K562 treated with DMSO at 1 percent for 24 hours (cell line): ENCODE measurements around the gene CRISP1. TPM values are rescaled to one million over a fixed set of nuclear protein-coding genes. Genes with fewer than 3 reads are reported as not detected.

Experiments
- total RNA-seq: library from RNA; unstranded; fragments of 300-600 nt; gene quantifications from 2 replicates; pipeline ENCODE4 v1.2.3, GENCODE V29; 2022; ENCODE audit warnings: low read depth; ENCODE audit not compliant: insufficient read depth

Gene CRISP1, protein sequence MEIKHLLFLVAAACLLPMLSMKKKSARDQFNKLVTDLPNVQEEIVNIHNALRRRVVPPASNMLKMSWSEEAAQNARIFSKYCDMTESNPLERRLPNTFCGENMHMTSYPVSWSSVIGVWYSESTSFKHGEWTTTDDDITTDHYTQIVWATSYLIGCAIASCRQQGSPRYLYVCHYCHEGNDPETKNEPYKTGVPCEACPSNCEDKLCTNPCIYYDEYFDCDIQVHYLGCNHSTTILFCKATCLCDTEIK
- total RNA-seq, result not detected in 2 replicates

GRCh38 chr6:49866485-49866943, at the start of gene CRISP1:
CRISP1 (minus strand) TSS chr6:49866535; CDS start chr6:49857400, 9,135 bp downstream.

GRCh38 chr6:49787176-49787575, 79.2 kb downstream of the CRISP1 start, which contains the start of gene PGK2:
PGK2 (minus strand) TSS chr6:49787285; CDS start chr6:49787187, 98 bp downstream.

Other genes starting within 250 kb of the CRISP1 start
- 99.7 and 108 TPM in 2 replicates for gene RHAG, start 229.7 kb downstream of the CRISP1 start, total RNA-seq
- gene CRISP2, start 153.0 kb downstream of the CRISP1 start, total RNA-seq, result not detected in 2 replicates
- gene CRISP3, start 122.1 kb downstream of the CRISP1 start, total RNA-seq, result 0.39 and 1.7 TPM in 2 replicates
- gene PGK2, start 79.2 kb downstream of the CRISP1 start, total RNA-seq, result not detected in 2 replicates
- not detected in 2 replicates for gene DEFB114, start 97.6 kb upstream of the CRISP1 start, total RNA-seq
- not detected in 2 replicates for gene DEFB113, start 103.1 kb upstream of the CRISP1 start, total RNA-seq
- gene DEFB110, start 155.5 kb upstream of the CRISP1 start, total RNA-seq, result not detected in 2 replicates
- not detected in 2 replicates for gene DEFB112, start 183.4 kb upstream of the CRISP1 start, total RNA-seq